Measurements from ENCODE around the gene ANKMY1.

The ANKMY1 gene, protein sequence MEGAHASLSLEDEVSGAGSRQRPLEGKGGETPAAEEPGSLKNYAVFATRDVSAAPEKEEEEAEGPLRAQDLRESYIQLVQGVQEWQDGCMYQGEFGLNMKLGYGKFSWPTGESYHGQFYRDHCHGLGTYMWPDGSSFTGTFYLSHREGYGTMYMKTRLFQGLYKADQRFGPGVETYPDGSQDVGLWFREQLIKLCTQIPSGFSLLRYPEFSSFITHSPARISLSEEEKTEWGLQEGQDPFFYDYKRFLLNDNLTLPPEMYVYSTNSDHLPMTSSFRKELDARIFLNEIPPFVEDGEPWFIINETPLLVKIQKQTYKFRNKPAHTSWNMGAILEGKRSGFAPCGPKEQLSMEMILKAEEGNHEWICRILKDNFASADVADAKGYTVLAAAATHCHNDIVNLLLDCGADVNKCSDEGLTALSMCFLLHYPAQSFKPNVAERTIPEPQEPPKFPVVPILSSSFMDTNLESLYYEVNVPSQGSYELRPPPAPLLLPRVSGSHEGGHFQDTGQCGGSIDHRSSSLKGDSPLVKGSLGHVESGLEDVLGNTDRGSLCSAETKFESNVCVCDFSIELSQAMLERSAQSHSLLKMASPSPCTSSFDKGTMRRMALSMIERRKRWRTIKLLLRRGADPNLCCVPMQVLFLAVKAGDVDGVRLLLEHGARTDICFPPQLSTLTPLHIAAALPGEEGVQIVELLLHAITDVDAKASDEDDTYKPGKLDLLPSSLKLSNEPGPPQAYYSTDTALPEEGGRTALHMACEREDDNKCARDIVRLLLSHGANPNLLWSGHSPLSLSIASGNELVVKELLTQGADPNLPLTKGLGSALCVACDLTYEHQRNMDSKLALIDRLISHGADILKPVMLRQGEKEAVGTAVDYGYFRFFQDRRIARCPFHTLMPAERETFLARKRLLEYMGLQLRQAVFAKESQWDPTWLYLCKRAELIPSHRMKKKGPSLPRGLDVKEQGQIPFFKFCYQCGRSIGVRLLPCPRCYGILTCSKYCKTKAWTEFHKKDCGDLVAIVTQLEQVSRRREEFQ

DNA sequence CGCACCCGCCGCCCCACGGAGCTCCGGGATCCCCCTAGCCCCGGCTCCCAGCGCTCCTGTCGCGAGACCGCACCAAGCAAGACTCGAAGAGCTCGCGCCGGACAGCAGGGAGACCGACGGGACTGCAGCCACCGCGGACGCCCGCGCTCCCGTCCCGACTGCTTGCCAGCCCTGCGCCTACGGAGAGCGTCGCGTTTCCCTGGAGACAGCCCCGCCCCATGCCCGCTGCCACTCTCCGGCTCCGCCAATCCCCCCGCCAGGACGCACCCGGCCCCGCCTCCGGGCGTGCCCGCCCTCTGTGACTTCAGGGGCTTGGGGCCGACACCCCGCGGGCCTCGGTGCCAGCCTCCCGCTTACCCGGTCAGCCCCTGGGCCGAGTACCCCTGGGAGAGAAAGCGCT is at the start of gene ANKMY1:
Gene ANKMY1 (minus strand): TSS at position 181 of the 400 bp plus-strand sequence. CDS start 653 bp downstream, outside the sequence.
- H4K20me1 ChIP-seq (ENCODE audit: insufficient read depth, low read length): peaks cover 10% of the 10 kb centered on the region; the same call in 1 of the 2 replicates
- H3K9ac ChIP-seq (ENCODE audit: low read length): no peak within 1 kb of the TSS
- H3K79me2 ChIP-seq (ENCODE audit: low read length): peaks cover 65% of the 10 kb centered on the region
- no peaks in the 10 kb centered on the region for H3K9me3 ChIP-seq (ENCODE audit: insufficient read depth, low read length)
- H3K4me3 ChIP-seq (ENCODE audit: low read length): no peak within 1 kb of the TSS
- H3K4me2 ChIP-seq (ENCODE audit: low read length): no peak within 1 kb of the TSS
- TF ChIP-seq, protein P1, sequence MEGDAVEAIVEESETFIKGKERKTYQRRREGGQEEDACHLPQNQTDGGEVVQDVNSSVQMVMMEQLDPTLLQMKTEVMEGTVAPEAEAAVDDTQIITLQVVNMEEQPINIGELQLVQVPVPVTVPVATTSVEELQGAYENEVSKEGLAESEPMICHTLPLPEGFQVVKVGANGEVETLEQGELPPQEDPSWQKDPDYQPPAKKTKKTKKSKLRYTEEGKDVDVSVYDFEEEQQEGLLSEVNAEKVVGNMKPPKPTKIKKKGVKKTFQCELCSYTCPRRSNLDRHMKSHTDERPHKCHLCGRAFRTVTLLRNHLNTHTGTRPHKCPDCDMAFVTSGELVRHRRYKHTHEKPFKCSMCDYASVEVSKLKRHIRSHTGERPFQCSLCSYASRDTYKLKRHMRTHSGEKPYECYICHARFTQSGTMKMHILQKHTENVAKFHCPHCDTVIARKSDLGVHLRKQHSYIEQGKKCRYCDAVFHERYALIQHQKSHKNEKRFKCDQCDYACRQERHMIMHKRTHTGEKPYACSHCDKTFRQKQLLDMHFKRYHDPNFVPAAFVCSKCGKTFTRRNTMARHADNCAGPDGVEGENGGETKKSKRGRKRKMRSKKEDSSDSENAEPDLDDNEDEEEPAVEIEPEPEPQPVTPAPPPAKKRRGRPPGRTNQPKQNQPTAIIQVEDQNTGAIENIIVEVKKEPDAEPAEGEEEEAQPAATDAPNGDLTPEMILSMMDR (IDR thresholded peaks at IDR 0.05; ENCODE audit: low read depth, low read length): no peak
- TF ChIP-seq EZH2phosphoT487 (IDR thresholded peaks at IDR 0.05; ENCODE audit: low read depth): no peak
- H2AFZ ChIP-seq (ENCODE audit: low read depth, low read length): no peak within 1 kb of the TSS
- peaks cover 22% of the 10 kb centered on the region for H3K4me1 ChIP-seq (ENCODE audit: low read length)
- H3K36me3 ChIP-seq (replicated peaks; ENCODE audit: low read depth, low read length): peaks cover 32% of the 10 kb centered on the region
- H3K27ac ChIP-seq (ENCODE audit: low read length): no peak within 1 kb of the TSS
- no peaks in the 10 kb centered on the region for H3K27me3 ChIP-seq (ENCODE audit: low read depth, low read length)

DNA sequence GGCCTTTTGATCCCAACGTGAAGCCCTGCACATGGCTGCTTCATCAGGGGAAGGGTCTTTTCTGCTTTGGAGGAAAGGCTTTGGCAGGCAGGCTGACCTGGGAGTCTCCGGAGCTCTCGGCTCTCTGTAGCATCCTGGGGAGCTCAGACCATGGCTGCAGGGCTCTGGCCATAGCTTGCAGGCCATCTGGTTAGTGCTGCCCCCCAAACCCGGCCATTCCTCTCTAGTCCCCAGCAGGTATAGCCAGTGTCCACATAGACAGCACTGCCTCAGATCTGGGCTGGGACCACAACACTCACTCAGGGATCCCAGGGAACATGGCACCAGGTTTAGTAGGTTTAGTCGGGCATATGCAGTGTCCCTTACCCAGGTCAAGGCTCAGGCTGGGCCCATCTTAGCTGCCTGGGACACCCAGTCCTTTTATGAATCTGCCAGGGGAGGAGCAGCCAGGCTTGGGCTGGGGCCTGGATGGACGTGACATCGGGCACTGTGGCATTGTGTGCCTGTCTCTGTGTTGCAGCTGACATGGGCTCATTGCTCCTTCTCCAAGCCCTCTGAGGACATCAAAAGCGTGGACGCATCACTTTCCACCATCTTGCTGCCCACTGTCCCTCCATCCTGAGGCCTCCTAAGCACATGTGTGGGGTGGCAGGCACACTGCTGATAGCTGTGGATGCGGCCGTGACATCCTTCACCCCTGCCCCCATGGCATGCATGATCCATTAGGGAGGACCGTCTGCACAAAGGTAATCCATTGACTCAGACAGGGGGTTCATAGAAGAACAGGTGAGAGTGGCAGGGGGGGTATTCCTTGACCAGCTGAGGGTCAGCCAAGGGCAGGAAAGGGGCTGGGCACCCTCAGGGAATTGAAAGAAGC is 48.3 kb upstream of the ANKMY1 start:
- H3K27me3 ChIP-seq (ENCODE audit: low read depth, low read length): no peaks in the 10 kb centered on the region
- H3K79me2 ChIP-seq (ENCODE audit: low read length): no peaks in the 10 kb centered on the region
- no peaks in the 10 kb centered on the region for H3K36me3 ChIP-seq (replicated peaks; ENCODE audit: low read depth, low read length)
- no peaks in the 10 kb centered on the region for H3K4me1 ChIP-seq (ENCODE audit: low read length)
- TF ChIP-seq, protein P1 (IDR thresholded peaks at IDR 0.05; ENCODE audit: low read depth, low read length): no peak
- no peak for TF ChIP-seq EZH2phosphoT487 (IDR thresholded peaks at IDR 0.05; ENCODE audit: low read depth)
- H3K9me3 ChIP-seq (ENCODE audit: insufficient read depth, low read length): no peaks in the 10 kb centered on the region
- no peak overlapping the region for H3K9ac ChIP-seq (ENCODE audit: low read length)
- H3K4me2 ChIP-seq (ENCODE audit: low read length): no peak overlapping the region
- no peak overlapping the region for H3K4me3 ChIP-seq (ENCODE audit: low read length)
- no peak overlapping the region for H2AFZ ChIP-seq (ENCODE audit: low read depth, low read length)
- H3K27ac ChIP-seq (ENCODE audit: low read length): no peak overlapping the region
- H4K20me1 ChIP-seq (ENCODE audit: insufficient read depth, low read length): no peaks in the 10 kb centered on the region

- Histone ChIP-seq H2AFZ (ENCODE audit: low read depth, low read length) (no peak overlapping the region), H3K27ac (ENCODE audit: low read length) (no peak overlapping the region), H3K4me3 (ENCODE audit: low read length) (no peak overlapping the region), H3K9me3 (ENCODE audit: insufficient read depth, low read length) (no peaks in the 10 kb centered on the region), H4K20me1 (ENCODE audit: insufficient read depth, low read length) (no peaks in the 10 kb centered on the region), H3K4me1 (ENCODE audit: low read length) (no peaks in the 10 kb centered on the region), H3K79me2 (ENCODE audit: low read length) (no peaks in the 10 kb centered on the region), H3K27me3 (ENCODE audit: low read depth, low read length) (no peaks in the 10 kb centered on the region), H3K36me3 (replicated peaks; ENCODE audit: low read depth, low read length) (no peaks in the 10 kb centered on the region), H3K4me2 (ENCODE audit: low read length) (no peak overlapping the region), H3K9ac (ENCODE audit: low read length) (no peak overlapping the region)
- no peak for TF ChIP-seq EZH2phosphoT487 (IDR thresholded peaks at IDR 0.05; ENCODE audit: low read depth)
- TF ChIP-seq, protein P1 (IDR thresholded peaks at IDR 0.05; ENCODE audit: low read depth, low read length): no peak
These were observed 47.3 kb upstream of the ANKMY1 start for GRCh38 chr2:240604939-240605716.

Data from OCI-LY3 (cell line).